GM18861 (cell line): ENCODE results near the gene FMNL3.
"Not testable (repeated sequence)": the region's sequence is repeated elsewhere in the genome, so short reads cannot be mapped to it uniquely, and the experiment has no call there.

Experiments
- ATAC-seq: cut with Tn5 transposase; IDR thresholded peaks from one replicate; pipeline ENCODE4 v1.9.1; 2021; ENCODE audit not compliant: unreplicated experiment

FMNL3 gene

GRCh38 chr12:49635036-49635435 is 72.2 kb downstream of the FMNL3 start:
- ATAC-seq = no peak

- ATAC-seq = no peak
Measured at GRCh38 chr12:49633703-49634345, 73.4 kb downstream of the FMNL3 start.

- no peak for ATAC-seq
Measured at GRCh38 chr12:49632986-49633702, 74.1 kb downstream of the FMNL3 start.

GRCh38 chr12:49632401-49632800 is 74.8 kb downstream of the FMNL3 start:
- no peak for ATAC-seq

GRCh38 chr12:49631336-49631907 is 75.8 kb downstream of the FMNL3 start:
- no peak for ATAC-seq

GRCh38 chr12:49627752-49628360 is 79.3 kb downstream of the FMNL3 start:
- no peak for ATAC-seq

GRCh38 chr12:49626836-49627235 is 80.4 kb downstream of the FMNL3 start:
- no peak for ATAC-seq

GRCh38 chr12:49626169-49626835 is 80.9 kb downstream of the FMNL3 start:
- ATAC-seq = no peak

GRCh38 chr12:49624921-49625577 is 82.2 kb downstream of the FMNL3 start:
- ATAC-seq = no peak

GRCh38 chr12:49623142-49623904 is 83.9 kb downstream of the FMNL3 start, which contains the start of gene PRPF40B:
Gene PRPF40B (plus strand): TSS chr12:49623561. CDS start chr12:49623591, 30 bp downstream.
- ATAC-seq = peak; percentile 61

- ATAC-seq = peak; percentile 16
Measured at GRCh38 chr12:49622501-49623141, 84.6 kb downstream of the FMNL3 start.

GRCh38 chr12:49621651-49622500 is 85.3 kb downstream of the FMNL3 start:
- peak; percentile 6 for ATAC-seq

- no peak for ATAC-seq
Measured at GRCh38 chr12:49619286-49619685, 87.9 kb downstream of the FMNL3 start.

GRCh38 chr12:49618576-49618975 is 88.6 kb downstream of the FMNL3 start:
- no peak for ATAC-seq

- ATAC-seq = no peak
Measured at GRCh38 chr12:49616533-49617219, 90.5 kb downstream of the FMNL3 start.

- no peak for ATAC-seq
Measured at GRCh38 chr12:49615725-49616124, 91.5 kb downstream of the FMNL3 start.

- no peak for ATAC-seq
Measured at GRCh38 chr12:49612210-49612609, 95.0 kb downstream of the FMNL3 start.

GRCh38 chr12:49610785-49611184 is 96.4 kb downstream of the FMNL3 start:
- not testable (repeated sequence) for ATAC-seq
